ENCODE data around the gene BRINP3. TPM values are rescaled to one million over a fixed set of nuclear protein-coding genes. Genes with fewer than 3 reads are reported as not detected.

BRINP3 gene
- polyA plus RNA-seq, 2 of the 4 experiments (the other 2 are of a cell fraction) = not detected

GRCh38 chr1:190147616-190148015, 330.0 kb downstream of the BRINP3 start:
- ATAC-seq (no peak), DNase-seq (ENCODE audit: low read depth in 1 of 2, low spot score in 1 of 2) (no peak), FAIRE-seq (peak; percentile 51)
- no peaks in the 10 kb centered on the region for H3K4me1 ChIP-seq
- H3K4me2 ChIP-seq = no peak overlapping the region
- H3K4me3 ChIP-seq = no peak overlapping the region
- POLR2A ChIA-PET = no interaction called here
- CTCF ChIA-PET = interaction anchor here (0.6 kb wide), 1 partner anchor 166 kb away, joined by 3 read pairs; no protein-coding TSS in a partner anchor
- H3K27ac ChIP-seq = no peak overlapping the region
- H3K9me3 ChIP-seq = no peaks in the 10 kb centered on the region
- no peak for TF ChIP-seq EHMT2 (IDR thresholded peaks at IDR 0.05; ENCODE audit: low read depth)
- no peak for TF ChIP-seq HOXA7 (CRISPR knock-in tag; IDR thresholded peaks at IDR 0.05)
- TF ChIP-seq FOSB (CRISPR knock-in tag; IDR thresholded peaks at IDR 0.05) = no peak
- TF ChIP-seq TP53 (CRISPR knock-in tag; IDR thresholded peaks at IDR 0.05) = no peak
- TF ChIP-seq SMC3 (IDR thresholded peaks at IDR 0.05) = no peak
- TF ChIP-seq POLR2AphosphoS2 (conservative IDR thresholded peaks at IDR 0.05; ENCODE audit: low read length) = no peak
- TF ChIP-seq, protein P1, sequence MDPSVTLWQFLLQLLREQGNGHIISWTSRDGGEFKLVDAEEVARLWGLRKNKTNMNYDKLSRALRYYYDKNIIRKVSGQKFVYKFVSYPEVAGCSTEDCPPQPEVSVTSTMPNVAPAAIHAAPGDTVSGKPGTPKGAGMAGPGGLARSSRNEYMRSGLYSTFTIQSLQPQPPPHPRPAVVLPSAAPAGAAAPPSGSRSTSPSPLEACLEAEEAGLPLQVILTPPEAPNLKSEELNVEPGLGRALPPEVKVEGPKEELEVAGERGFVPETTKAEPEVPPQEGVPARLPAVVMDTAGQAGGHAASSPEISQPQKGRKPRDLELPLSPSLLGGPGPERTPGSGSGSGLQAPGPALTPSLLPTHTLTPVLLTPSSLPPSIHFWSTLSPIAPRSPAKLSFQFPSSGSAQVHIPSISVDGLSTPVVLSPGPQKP (IDR thresholded peaks at IDR 0.05; ENCODE audit: low read depth, low read length) = no peak
- TF ChIP-seq CBX8 (IDR thresholded peaks at IDR 0.05) = no peak
- TF ChIP-seq MAX (IDR thresholded peaks at IDR 0.05) = no peak
- no peak for TF ChIP-seq RNF2 (IDR thresholded peaks at IDR 0.05; ENCODE audit: borderline replicate concordance, low read depth)
- no peak for TF ChIP-seq MAZ (IDR thresholded peaks at IDR 0.05; ENCODE audit: borderline replicate concordance, low read depth, low read length)
- no peak for TF ChIP-seq HOXB13 (CRISPR knock-in tag; IDR thresholded peaks at IDR 0.05; ENCODE audit: low read depth)
- no peak for TF ChIP-seq RARB (CRISPR knock-in tag; IDR thresholded peaks at IDR 0.05)
- no peak for TF ChIP-seq ZFP36 (IDR thresholded peaks at IDR 0.05; ENCODE audit: borderline replicate concordance, partially characterized antibody)
- no peak for TF ChIP-seq CHD2 (IDR thresholded peaks at IDR 0.05; ENCODE audit: low read length, partially characterized antibody)
- WGBS (ENCODE audit: missing lambda C conversion rate) = 59% methylated on average over 2 of the region's 2 CpGs

DNA sequence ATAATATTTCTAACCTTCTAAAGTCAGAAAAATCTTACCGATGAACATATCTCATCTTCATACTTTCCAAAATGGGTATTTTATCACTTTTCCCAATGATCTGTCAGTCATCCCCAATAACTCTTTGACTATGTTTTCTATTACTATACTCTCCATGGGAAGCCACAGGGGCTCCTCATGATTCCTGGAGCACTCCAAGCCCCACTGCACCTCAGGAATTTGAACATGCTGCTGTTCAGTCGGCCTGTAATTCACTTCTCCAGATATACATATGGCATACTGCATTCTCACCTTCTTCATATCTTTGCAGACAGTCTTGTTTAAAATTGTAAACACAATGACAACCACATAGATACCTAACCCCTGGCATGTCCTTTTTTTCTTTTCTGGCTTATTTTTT, 333.0 kb downstream of the BRINP3 start:
- ATAC-seq = no peak
- no peak overlapping the region for H3K4me2 ChIP-seq
- H3K4me1 ChIP-seq = no peaks in the 10 kb centered on the region
- TF ChIP-seq BHLHE40 (IDR thresholded peaks at IDR 0.05; ENCODE audit: low read depth, low read length) = no peak
- TF ChIP-seq ZFP36 (IDR thresholded peaks at IDR 0.05; ENCODE audit: borderline replicate concordance, partially characterized antibody) = no peak
- no peak for TF ChIP-seq EHMT2 (IDR thresholded peaks at IDR 0.05; ENCODE audit: low read depth)
- TF ChIP-seq RFX5 (IDR thresholded peaks at IDR 0.05) = no peak
- TF ChIP-seq JUN (IDR thresholded peaks at IDR 0.05) = no peak
- no peak for TF ChIP-seq HEYL (CRISPR knock-in tag; IDR thresholded peaks at IDR 0.05)
- no peak for TF ChIP-seq JUNB (IDR thresholded peaks at IDR 0.05)
- no peak for TF ChIP-seq ZNF302 (CRISPR knock-in tag; IDR thresholded peaks at IDR 0.05)
- TF ChIP-seq FOSB (CRISPR knock-in tag; IDR thresholded peaks at IDR 0.05) = no peak
- no peak for FAIRE-seq
- no peak for DNase-seq (ENCODE audit: low read depth in 1 of 2, low spot score in 1 of 2)
- no peaks in the 10 kb centered on the region for H3K9me3 ChIP-seq
- CTCF ChIA-PET = no interaction called here
- WGBS (ENCODE audit: missing lambda C conversion rate) = 52% methylated on average over 2 of the region's 2 CpGs
- no peak overlapping the region for H3K27ac ChIP-seq
- no peak overlapping the region for H3K4me3 ChIP-seq
- POLR2A ChIA-PET = no interaction called here

DNA sequence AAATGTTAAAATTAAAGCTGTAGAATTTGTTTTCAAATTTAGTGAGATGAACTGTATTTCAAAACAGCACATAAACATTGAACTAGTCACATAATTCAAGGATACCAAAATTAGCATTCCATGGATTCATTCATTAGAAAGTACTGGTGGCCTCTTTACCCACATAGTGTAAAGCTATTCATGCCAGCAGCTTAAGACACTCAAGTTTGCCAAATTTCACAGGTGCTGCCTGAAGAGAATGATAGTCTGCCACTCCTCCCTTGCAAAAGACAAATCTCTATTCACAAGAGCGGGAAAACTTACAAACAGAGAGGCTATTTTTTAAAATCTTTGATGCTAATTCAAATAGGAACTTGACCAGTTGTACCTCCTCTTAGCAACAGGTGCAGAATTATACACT, 337.0 kb downstream of the BRINP3 start:
- no peak overlapping the region for H3K4me2 ChIP-seq
- no peak overlapping the region for H3K4me3 ChIP-seq
- no peak for ATAC-seq
- no peak for DNase-seq (ENCODE audit: low read depth in 1 of 2, low spot score in 1 of 2)
- 85% methylated on average over 1 of the region's 1 CpG for WGBS (ENCODE audit: missing lambda C conversion rate)
- FAIRE-seq = no peak
- TF ChIP-seq BHLHE40 (IDR thresholded peaks at IDR 0.05; ENCODE audit: low read depth, low read length) (no peak), ESRRA (IDR thresholded peaks at IDR 0.05; ENCODE audit: borderline replicate concordance, low read length) (no peak), HOXA7 (CRISPR knock-in tag; IDR thresholded peaks at IDR 0.05) (no peak), HOXB5 (CRISPR knock-in tag; IDR thresholded peaks at IDR 0.05) (no peak), MYC (IDR thresholded peaks at IDR 0.05; ENCODE audit: borderline replicate concordance, low read length) (no peak), SMC3 (IDR thresholded peaks at IDR 0.05) (no peak), CBX2 (IDR thresholded peaks at IDR 0.05; ENCODE audit: borderline replicate concordance, low read depth) (no peak)
- TF ChIP-seq, protein P1 (IDR thresholded peaks at IDR 0.05; ENCODE audit: low read depth, low read length) = no peak
- H3K27ac ChIP-seq = no peak overlapping the region
- CTCF ChIA-PET = no interaction called here
- POLR2A ChIA-PET = no interaction called here
- no peaks in the 10 kb centered on the region for H3K4me1 ChIP-seq
- H3K9me3 ChIP-seq = no peaks in the 10 kb centered on the region
